GM12878 (cell line): ENCODE data around the gene CFAP65. TPM values are rescaled to one million over a fixed set of nuclear protein-coding genes. Genes with fewer than 3 reads are reported as not detected.

ENCODE experiments used
- ATAC-seq: fragments of 200-7000 bp; cut with Tn5 transposase; 3 replicates; pipeline ENCODE4 v1.9.1; 2020; ENCODE audit warnings: mild to moderate bottlenecking, moderate library complexity
- BruUV-seq: library from RNA; stranded (reverse); fragments of 400-500 nt; replicated peaks from 2 replicates; lab custom pipeline; 2021; lab: Mats Ljungman, UMichigan
- CTCF ChIA-PET: fragments of 300-600 bp; sonication (Branson Sonifier 250); formaldehyde crosslinking; extraction: SDS; loops from one replicate; lab custom pipeline; 2021; ENCODE audit warnings: inconsistent platforms; lab: Yijun Ruan, JAX
- POLR2A ChIA-PET: fragments of 350-600 bp; formaldehyde crosslinking; extraction: SDS; loops from one replicate; lab custom pipeline; 2021; ENCODE audit warnings: inconsistent platforms; lab: Charles Lee
- RAD21 ChIA-PET: fragments of 300-600 bp; sonication (Branson Sonifier 250); formaldehyde crosslinking; loops from one replicate; lab custom pipeline; 2023; ENCODE audit warnings: antibody characterized with exemption; ENCODE audit not compliant: unreplicated experiment; lab: Charles Lee
- SMC1A ChIA-PET: fragments of 300-600 bp; sonication (Branson Sonifier 250); formaldehyde crosslinking; loops from one replicate; lab custom pipeline; 2023; ENCODE audit not compliant: unreplicated experiment, uncharacterized antibody; lab: Charles Lee
- DNase-seq: peaks from one replicate; pipeline ENCODE4 v3.0.0-alpha.2; 2011; ENCODE audit warnings: low read depth, low spot score
- FAIRE-seq: peaks from 3 replicates; lab custom pipeline; 2011; peaks lifted over from hg19 to GRCh38; lab: Jason Lieb, UNC
- H2AFZ ChIP-seq: 2 replicates; pipeline ENCODE4 v1.6.0; 2011; ENCODE audit warnings: low read depth, low read length, control low read depth; ENCODE audit not compliant: control insufficient read depth
- H3K27ac ChIP-seq: 2 replicates; pipeline ENCODE4 v1.5.1; 2011; ENCODE audit warnings: control low read depth; ENCODE audit not compliant: control insufficient read depth, insufficient read depth
- H3K27me3 ChIP-seq, 2 experiments: replicated peaks in 1 of 2; 2 replicates each; pipeline versions ENCODE4 v1.6.0 to v1.6.1; 2011; ENCODE audit warnings: low read length in 1 of 2; ENCODE audit not compliant: control insufficient read depth in 2 of 2, insufficient read depth in 2 of 2
- H3K36me3 ChIP-seq, 2 experiments: 2 replicates each; pipeline ENCODE4 v1.5.1; 2011; ENCODE audit warnings: low read length in 1 of 2; ENCODE audit not compliant: control insufficient read depth in 2 of 2, insufficient read depth in 2 of 2
- H3K4me1 ChIP-seq: 2 replicates; pipeline ENCODE4 v1.6.1; 2011; ENCODE audit warnings: mild to moderate bottlenecking, low read length, moderate library complexity, mixed read lengths; ENCODE audit not compliant: control insufficient read depth, insufficient read depth
- H3K4me2 ChIP-seq: 2 replicates; pipeline ENCODE4 v1.6.0; 2011; ENCODE audit warnings: control low read depth; ENCODE audit not compliant: control insufficient read depth, insufficient read depth
- H3K4me3 ChIP-seq: fragments of 200-600 bp; sonication (generic); 2 replicates; pipeline ENCODE4 v1.5.1; 2016
- H3K79me2 ChIP-seq: 2 replicates; pipeline ENCODE4 v1.6.0; 2011; ENCODE audit warnings: low read length; ENCODE audit not compliant: control insufficient read depth, insufficient read depth
- H3K9ac ChIP-seq: 2 replicates; pipeline ENCODE4 v1.8.0; 2011; ENCODE audit warnings: low read length, control low read depth, mixed read lengths; ENCODE audit not compliant: control insufficient read depth, insufficient read depth
- H3K9me3 ChIP-seq: replicated peaks from 3 replicates; pipeline ENCODE4 v1.5.1; 2011; ENCODE audit warnings: mild to moderate bottlenecking, low read length; ENCODE audit not compliant: control insufficient read depth, insufficient read depth
- H4K20me1 ChIP-seq: 2 replicates; pipeline ENCODE4 v1.6.0; 2011; ENCODE audit not compliant: control insufficient read depth, insufficient read depth
- EED ChIP-seq: sonication (generic); IDR thresholded peaks from 2 replicates; pipeline ENCODE4 v1.6.1; 2016; ENCODE audit warnings: antibody characterized with exemption, low read depth
- EGR1 ChIP-seq, 2 experiments: IDR thresholded peaks; 1 replicate in 1 of 2; 2 replicates in 1 of 2; pipeline ENCODE4 v1.6.1; 2011 to 2012; ENCODE audit warnings: low read depth in 2 of 2, low read length in 2 of 2, borderline replicate concordance in 1 of 2, mild to moderate bottlenecking in 1 of 2, moderate library complexity in 1 of 2
- NFXL1 ChIP-seq: fragments of 450-650 bp; IDR thresholded peaks from 2 replicates; pipeline ENCODE4 v1.6.1; 2017; ENCODE audit warnings: antibody characterized with exemption, mild to moderate bottlenecking, borderline replicate concordance
- PAX5 ChIP-seq: IDR thresholded peaks from 2 replicates; pipeline ENCODE4 v1.6.1; 2011; ENCODE audit warnings: low read depth, low read length, borderline replicate concordance
- SREBF1 ChIP-seq: IDR thresholded peaks from 2 replicates; pipeline ENCODE4 v1.6.1; 2012; ENCODE audit warnings: mild to moderate bottlenecking, low read length
- SREBF2 ChIP-seq: IDR thresholded peaks from 2 replicates; pipeline ENCODE4 v1.6.1; 2012; ENCODE audit warnings: mild to moderate bottlenecking, low read length
- TBL1XR1 ChIP-seq: IDR thresholded peaks from 2 replicates; pipeline ENCODE4 v1.6.1; 2012; ENCODE audit warnings: low read depth, low read length, improper control_type of control experiment
- TCF7 ChIP-seq: IDR thresholded peaks from 2 replicates; pipeline ENCODE4 v1.6.1; 2014; ENCODE audit warnings: antibody characterized with exemption, borderline replicate concordance
- ZNF24 ChIP-seq: fragments of 450-650 bp; IDR thresholded peaks from 2 replicates; pipeline ENCODE4 v1.6.1; 2017; ENCODE audit warnings: antibody characterized with exemption, mild to moderate bottlenecking
- ZNF384 ChIP-seq: IDR thresholded peaks from 2 replicates; pipeline ENCODE4 v1.6.1; 2012; ENCODE audit warnings: low read depth, mild to moderate bottlenecking, low read length, improper control_type of control experiment, borderline replicate concordance
- WGBS: methylation state at CpG from one replicate; pipeline ENCODE4 v1.1.6; 2016; ENCODE audit warnings: low lambda C conversion rate; ENCODE audit not compliant: insufficient replicate concordance, insufficient coverage; ENCODE audit errors: missing lambda C conversion rate; 5-methylcytosine and 5-hydroxymethylcytosine counted together
- in situ Hi-C: fragments of 300-500 bp; cut with MboI; formaldehyde crosslinking; loops from 9 replicates; pipeline ENCODE4 v1.14.3; 2018; ENCODE audit warnings: mixed read lengths
- intact Hi-C: fragments of 100-400 bp; cut with micrococcal nuclease; formaldehyde crosslinking; loops from one replicate; pipeline ENCODE4 v1.14.2; 2022; ENCODE audit not compliant: unreplicated experiment
- polyA plus RNA-seq, 11 experiments: library from polyadenylated mRNA; depleted of rRNA in 4 of 11; unstranded in 6 of 11; stranded (reverse) in 5 of 11; fragments of >200 nt; fragmentation: Nextera tagmentation in 4 of 11; fragmentation: Illumina TruSeq in 1 of 11; extraction: Ambion mirVana in 4 of 11; extraction: Trizol in 1 of 11; gene quantifications; 1 replicate in 1 of 11; 2 replicates in 10 of 11; pipeline versions ENCODE4 v1.2.1 to v1.2.3, GENCODE V29; 2011 to 2016; ENCODE audit warnings: inconsistent platforms in 2 of 11, missing spikeins in 2 of 11, low read depth in 1 of 11
- total RNA-seq, 4 experiments: library from RNA; depleted of rRNA in 3 of 4; stranded (reverse); fragments of >200 nt in 3 of 4; fragmentation: Illumina TruSeq in 1 of 4; extraction: Trizol in 1 of 4; gene quantifications; 2 replicates each; pipeline versions ENCODE4 v1.2.1 to v1.2.3, GENCODE V29; 2013 to 2021
- TF ChIP-seq, protein P1 (sequence below): fragments of 450-650 bp; IDR thresholded peaks from 2 replicates; pipeline ENCODE4 v1.6.1; 2017; ENCODE audit warnings: mild to moderate bottlenecking, low read depth, inconsistent platforms; ENCODE audit not compliant: poor library complexity, severe bottlenecking
- TF ChIP-seq, protein P2 (sequence below): fragments of 450-650 bp; IDR thresholded peaks from 2 replicates; pipeline ENCODE4 v1.6.1; 2017; ENCODE audit warnings: mild to moderate bottlenecking, moderate library complexity
- TF ChIP-seq, protein P3 (sequence below): fragments of 450-650 bp; IDR thresholded peaks from 2 replicates; pipeline ENCODE4 v1.6.1; 2017; ENCODE audit warnings: antibody characterized with exemption, mild to moderate bottlenecking, moderate library complexity

The CFAP65 gene
- total and polyA plus RNA-seq, 10 of the 15 experiments (the other 5 are each of a cell fraction or from before 2014, with no cell fraction given): not detected

DNA sequence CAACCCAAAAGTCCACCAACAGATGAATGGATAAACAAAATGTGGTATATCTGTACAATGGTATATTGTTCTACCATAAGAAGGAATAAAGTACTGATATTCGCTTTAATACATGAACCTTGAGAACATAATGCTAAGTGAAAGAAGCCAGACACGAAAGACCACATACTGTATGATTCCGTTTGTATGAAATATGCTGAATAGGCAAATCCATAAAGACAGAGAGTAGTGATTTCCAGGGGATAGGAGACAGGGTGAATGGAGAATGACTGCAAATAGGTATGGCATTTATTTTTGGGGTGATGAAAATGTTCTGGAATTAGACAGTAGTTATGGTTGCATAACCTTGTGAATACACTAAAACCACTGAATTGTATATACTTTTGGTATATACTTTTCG is 48.0 kb upstream of the CFAP65 start (continued):
- TF ChIP-seq EED: no peak
- TF ChIP-seq NFXL1: no peak
- TF ChIP-seq SREBF2: no peak
- TF ChIP-seq, protein P1, sequence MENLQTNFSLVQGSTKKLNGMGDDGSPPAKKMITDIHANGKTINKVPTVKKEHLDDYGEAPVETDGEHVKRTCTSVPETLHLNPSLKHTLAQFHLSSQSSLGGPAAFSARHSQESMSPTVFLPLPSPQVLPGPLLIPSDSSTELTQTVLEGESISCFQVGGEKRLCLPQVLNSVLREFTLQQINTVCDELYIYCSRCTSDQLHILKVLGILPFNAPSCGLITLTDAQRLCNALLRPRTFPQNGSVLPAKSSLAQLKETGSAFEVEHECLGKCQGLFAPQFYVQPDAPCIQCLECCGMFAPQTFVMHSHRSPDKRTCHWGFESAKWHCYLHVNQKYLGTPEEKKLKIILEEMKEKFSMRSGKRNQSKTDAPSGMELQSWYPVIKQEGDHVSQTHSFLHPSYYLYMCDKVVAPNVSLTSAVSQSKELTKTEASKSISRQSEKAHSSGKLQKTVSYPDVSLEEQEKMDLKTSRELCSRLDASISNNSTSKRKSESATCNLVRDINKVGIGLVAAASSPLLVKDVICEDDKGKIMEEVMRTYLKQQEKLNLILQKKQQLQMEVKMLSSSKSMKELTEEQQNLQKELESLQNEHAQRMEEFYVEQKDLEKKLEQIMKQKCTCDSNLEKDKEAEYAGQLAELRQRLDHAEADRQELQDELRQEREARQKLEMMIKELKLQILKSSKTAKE: no peak
- no peak for TF ChIP-seq TCF7
- TF ChIP-seq ZNF24: no peak
- no peak for TF ChIP-seq PAX5
- no peak for TF ChIP-seq SREBF1
- TF ChIP-seq ZNF384: no peak
- no peak for TF ChIP-seq EGR1 (IDR thresholded peaks at IDR 0.05; ENCODE audit: borderline replicate concordance in 1 of 2, low read depth in 2 of 2, low read length in 2 of 2)
- TF ChIP-seq, all 136 proteins: peak for 0

GRCh38 chr2:219087848-219088247 is 46.5 kb upstream of the CFAP65 start:
- ATAC-seq: no peak
- no TSS peak for BruUV-seq

More at GRCh38 chr2:219087848-219088247, 46.5 kb upstream of the CFAP65 start:
- Histone ChIP-seq H4K20me1 (peaks cover 3% of the 10 kb centered on the region; the same call in 1 of the 2 replicates), H3K9ac (no peak overlapping the region), H3K4me3 (no peak overlapping the region), H3K4me2 (no peak overlapping the region), H3K79me2 (no peaks in the 10 kb centered on the region), H3K27ac (no peak overlapping the region), H3K36me3 (no peaks in the 10 kb centered on the region), H2AFZ (no peak overlapping the region), H3K27me3 (no peaks in the 10 kb centered on the region), H3K9me3 (no peaks in the 10 kb centered on the region), H3K4me1 (peaks cover 14% of the 10 kb centered on the region)
- DNase-seq: no peak
- ChIA-PET RAD21 (interaction anchor here (0.6 to 0.7 kb wide), 2 partner anchors 12 to 16 kb away, joined by 3 read pairs; no protein-coding TSS in a partner anchor), SMC1A (interaction anchor here (0.6 to 4.8 kb wide), 2 partner anchors 14 to 16 kb away, joined by 3 to 20 read pairs; no protein-coding TSS in a partner anchor), POLR2A (no interaction called here), CTCF (interaction anchor here (1.1 to 26.8 kb wide), 5 partner anchors 9 to 264 kb away, joined by 3 to 365 read pairs (median 24); no protein-coding TSS in a partner anchor)
- intact Hi-C loops: no loop called here
- 96% methylated on average over 1 of the region's 1 CpG for WGBS
- TF ChIP-seq, protein P2, sequence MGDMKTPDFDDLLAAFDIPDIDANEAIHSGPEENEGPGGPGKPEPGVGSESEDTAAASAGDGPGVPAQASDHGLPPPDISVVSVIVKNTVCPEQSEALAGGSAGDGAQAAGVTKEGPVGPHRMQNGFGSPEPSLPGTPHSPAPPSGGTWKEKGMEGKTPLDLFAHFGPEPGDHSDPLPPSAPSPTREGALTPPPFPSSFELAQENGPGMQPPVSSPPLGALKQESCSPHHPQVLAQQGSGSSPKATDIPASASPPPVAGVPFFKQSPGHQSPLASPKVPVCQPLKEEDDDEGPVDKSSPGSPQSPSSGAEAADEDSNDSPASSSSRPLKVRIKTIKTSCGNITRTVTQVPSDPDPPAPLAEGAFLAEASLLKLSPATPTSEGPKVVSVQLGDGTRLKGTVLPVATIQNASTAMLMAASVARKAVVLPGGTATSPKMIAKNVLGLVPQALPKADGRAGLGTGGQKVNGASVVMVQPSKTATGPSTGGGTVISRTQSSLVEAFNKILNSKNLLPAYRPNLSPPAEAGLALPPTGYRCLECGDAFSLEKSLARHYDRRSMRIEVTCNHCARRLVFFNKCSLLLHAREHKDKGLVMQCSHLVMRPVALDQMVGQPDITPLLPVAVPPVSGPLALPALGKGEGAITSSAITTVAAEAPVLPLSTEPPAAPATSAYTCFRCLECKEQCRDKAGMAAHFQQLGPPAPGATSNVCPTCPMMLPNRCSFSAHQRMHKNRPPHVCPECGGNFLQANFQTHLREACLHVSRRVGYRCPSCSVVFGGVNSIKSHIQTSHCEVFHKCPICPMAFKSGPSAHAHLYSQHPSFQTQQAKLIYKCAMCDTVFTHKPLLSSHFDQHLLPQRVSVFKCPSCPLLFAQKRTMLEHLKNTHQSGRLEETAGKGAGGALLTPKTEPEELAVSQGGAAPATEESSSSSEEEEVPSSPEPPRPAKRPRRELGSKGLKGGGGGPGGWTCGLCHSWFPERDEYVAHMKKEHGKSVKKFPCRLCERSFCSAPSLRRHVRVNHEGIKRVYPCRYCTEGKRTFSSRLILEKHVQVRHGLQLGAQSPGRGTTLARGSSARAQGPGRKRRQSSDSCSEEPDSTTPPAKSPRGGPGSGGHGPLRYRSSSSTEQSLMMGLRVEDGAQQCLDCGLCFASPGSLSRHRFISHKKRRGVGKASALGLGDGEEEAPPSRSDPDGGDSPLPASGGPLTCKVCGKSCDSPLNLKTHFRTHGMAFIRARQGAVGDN: no peak
- TF ChIP-seq, protein P3, sequence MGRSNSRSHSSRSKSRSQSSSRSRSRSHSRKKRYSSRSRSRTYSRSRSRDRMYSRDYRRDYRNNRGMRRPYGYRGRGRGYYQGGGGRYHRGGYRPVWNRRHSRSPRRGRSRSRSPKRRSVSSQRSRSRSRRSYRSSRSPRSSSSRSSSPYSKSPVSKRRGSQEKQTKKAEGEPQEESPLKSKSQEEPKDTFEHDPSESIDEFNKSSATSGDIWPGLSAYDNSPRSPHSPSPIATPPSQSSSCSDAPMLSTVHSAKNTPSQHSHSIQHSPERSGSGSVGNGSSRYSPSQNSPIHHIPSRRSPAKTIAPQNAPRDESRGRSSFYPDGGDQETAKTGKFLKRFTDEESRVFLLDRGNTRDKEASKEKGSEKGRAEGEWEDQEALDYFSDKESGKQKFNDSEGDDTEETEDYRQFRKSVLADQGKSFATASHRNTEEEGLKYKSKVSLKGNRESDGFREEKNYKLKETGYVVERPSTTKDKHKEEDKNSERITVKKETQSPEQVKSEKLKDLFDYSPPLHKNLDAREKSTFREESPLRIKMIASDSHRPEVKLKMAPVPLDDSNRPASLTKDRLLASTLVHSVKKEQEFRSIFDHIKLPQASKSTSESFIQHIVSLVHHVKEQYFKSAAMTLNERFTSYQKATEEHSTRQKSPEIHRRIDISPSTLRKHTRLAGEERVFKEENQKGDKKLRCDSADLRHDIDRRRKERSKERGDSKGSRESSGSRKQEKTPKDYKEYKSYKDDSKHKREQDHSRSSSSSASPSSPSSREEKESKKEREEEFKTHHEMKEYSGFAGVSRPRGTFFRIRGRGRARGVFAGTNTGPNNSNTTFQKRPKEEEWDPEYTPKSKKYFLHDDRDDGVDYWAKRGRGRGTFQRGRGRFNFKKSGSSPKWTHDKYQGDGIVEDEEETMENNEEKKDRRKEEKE: no peak
- TF ChIP-seq TBL1XR1: no peak
- no peak for FAIRE-seq
- in situ Hi-C loops: no loop called here
